GM19452 (cell line): ENCODE results near the gene COQ6.
"Not testable (repeated sequence)": the region's sequence is repeated elsewhere in the genome, so short reads cannot be mapped to it uniquely, and the experiment has no call there.

Source experiments
- ATAC-seq: cut with Tn5 transposase; IDR thresholded peaks from one replicate; pipeline ENCODE4 v1.9.1; 2021; ENCODE audit not compliant: unreplicated experiment

The COQ6 gene

DNA sequence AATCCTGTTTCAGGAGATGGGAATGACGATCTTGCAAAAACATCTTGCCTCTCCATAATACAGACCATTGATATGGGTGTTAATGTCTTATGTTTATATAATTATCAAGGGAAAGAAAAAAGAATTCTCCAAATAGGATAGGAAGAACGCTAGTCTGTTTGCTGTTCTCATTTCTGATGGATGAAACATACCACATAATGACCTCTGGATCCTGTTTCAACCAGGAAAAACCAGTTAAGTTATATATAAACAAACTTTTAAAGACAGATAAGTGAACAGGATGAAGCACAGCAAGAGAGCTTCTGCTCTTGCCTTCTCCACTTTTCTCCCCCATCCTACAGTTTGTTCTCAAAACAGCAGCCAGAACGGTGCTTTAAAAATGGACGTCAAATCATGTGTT lies 27.8 kb downstream of the COQ6 start:
- no peak for ATAC-seq

DNA sequence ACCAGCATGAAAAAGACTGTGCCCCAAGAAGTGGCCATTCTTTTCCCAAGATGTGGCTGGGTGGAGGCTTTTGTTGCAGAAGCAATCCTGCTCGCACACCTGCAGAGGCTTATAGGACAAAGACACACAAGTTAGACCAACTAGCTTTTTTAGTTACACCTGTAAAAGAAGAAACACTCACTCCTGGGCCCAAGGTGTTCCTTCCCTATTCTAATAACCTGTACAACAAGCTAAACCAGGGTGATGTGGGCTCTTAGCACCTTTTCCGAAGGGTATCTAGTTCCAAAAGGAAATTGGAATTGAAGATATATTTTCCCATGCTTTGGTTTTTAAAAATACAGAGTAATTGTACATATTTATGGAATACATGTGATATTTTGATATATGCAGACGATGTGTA lies 38.0 kb downstream of the COQ6 start:
- ATAC-seq = no peak

DNA sequence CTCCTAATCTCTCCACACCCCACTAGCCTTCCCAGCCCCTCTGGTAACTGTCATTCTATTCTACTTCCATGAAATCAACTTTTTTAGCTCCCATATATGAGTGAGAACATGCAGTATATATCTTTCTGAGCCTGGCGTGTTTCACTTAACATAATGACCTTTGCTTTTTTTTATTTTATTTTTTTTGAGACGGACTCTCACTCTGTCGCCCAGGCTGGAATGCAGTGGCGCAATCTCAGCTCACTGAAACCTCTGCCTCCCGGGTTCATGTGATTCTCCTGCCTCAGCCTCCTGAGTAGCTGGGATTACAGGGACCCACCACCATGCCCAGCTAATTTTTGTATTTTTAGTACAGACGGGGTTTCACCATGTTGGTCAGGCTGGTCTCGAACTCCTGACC lies 38.6 kb downstream of the COQ6 start:
- not testable (repeated sequence) for ATAC-seq

DNA sequence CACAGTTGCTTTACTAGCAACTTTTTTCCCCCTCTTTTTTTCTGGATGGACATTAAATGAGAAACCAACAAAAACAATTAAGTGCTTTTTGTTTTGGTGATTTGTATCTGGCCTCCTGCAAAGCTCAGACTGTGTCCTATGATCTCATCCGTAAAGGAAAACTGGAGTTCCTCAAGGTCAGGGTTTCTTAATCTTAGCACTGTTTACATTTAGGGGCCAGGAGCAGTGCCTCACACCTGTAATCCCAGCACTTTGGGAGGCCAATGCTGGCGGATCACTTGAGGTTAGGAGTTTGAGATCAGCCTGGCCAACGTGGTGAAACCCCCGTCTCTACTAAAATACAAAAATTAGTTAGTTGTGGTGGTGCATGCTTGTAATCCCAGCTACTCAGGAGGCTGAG lies 41.0 kb downstream of the COQ6 start:
- no peak for ATAC-seq

DNA sequence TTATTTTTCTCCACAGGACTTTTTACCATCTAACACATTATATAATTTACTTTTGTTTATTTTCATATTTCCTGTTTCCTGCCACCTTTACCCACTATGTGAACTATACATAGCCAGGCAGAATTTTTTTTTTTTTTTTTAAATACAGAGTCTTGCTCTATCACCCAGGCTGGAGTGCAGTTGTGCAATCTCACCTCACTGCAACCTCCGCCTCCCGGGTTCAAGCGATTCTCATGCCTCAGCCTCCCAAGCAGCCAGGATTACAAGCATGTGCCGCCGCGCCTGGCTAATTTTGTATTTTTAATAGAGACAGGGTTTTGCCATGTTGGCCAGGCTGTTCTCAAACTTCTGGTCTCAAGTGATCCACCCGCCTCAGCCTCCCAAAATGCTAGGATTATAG lies 44.8 kb downstream of the COQ6 start:
- not testable (repeated sequence) for ATAC-seq

DNA sequence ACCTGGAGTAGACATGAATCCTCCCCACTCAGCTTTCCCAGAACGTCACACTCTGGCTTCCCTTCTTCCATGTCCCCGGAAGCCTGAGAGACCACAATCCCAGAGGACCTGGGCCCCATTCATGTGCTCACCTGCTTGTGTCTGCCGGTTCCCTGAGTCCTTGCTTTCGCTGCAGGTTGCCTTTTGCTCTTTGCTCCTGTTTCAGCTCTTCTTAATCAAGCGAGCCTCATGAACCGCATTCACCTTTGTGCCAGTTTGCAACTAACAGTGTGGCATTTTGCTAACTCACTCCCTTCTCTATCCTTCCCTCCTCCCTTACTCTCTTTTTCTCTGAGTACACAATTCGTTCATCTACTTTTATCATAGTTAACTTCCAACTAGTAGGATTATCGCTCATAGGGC lies 45.9 kb downstream of the COQ6 start:
- no peak for ATAC-seq

DNA sequence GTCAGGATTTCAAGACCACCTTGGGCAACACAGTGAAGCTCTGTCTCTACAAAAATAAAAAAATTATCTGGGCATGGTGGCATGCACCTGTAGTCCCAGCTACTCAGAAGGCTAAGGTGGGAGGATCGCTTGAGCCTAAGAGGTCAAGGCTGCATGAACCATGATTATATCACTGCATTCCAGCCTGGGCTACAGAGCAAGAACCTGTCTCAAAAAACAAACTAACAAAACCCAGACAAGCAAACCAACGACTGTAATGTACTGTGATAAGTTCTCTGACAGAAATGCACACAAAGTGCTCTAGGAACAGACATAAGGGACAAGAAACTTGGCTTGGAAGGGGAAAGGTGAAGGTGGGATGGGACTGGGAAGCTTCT lies 46.6 kb downstream of the COQ6 start:
- no peak for ATAC-seq

DNA sequence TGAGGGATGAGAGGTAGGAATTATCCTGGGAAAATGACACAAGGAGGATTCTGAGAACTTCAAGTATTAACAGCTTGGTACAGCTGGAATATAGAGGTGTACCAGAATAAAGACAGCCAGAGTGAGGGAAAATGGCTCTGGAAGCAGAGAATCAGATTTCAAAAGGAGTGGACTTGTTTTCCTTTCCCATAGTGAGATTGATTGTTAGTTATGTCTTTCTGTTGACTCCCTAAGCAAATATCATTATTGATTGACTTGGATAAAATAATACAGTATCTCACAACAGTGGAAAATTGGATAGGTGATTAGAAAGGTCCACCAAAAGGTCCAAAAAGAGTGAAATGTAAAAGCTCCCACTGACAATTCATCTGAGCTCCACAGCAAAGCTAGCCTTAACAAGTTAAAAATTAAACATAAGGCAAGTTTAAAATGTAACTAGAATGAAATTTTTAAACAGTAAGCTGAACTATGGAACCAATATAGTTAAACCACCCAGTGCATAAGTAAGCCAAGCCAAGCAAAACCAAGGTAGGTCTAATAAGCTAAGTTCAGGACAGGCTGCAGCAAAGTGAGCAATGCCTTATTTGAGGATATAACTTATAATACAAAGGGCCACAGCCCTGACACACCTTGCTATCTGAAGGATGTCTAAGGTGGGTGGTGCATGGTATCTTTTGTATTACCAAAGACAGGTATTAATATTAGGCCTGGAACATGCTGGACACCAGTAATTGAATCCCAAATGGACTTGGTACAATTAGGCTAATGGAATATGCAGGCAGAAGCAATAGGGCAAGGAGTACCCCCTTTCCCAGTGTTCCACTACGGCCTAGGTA lies 47.2 kb downstream of the COQ6 start:
- ATAC-seq = no peak

DNA sequence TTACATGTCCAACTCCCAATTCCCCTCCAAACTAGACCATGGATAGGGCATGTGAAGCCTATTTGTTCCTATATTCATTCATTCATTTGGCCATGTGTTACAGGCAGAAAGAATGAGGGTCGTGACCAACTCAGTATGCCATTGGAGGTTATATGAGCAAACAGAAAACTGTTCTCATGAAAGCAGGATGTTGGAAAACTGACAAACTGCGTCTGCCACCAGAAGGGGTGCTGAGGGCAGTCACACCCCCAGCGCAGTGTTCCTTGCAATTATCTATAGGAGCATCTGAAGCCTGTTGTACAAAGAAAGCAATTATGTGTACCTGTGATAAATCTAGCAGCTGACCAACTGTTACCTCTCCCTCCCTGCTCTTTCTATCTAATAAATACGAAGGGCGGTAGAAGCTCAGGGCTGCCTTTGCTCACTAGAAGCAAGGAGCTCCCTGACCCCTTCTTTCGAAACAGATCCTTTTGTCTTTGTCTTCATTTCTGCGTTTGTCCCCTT lies 47.9 kb downstream of the COQ6 start:
- no peak for ATAC-seq

DNA sequence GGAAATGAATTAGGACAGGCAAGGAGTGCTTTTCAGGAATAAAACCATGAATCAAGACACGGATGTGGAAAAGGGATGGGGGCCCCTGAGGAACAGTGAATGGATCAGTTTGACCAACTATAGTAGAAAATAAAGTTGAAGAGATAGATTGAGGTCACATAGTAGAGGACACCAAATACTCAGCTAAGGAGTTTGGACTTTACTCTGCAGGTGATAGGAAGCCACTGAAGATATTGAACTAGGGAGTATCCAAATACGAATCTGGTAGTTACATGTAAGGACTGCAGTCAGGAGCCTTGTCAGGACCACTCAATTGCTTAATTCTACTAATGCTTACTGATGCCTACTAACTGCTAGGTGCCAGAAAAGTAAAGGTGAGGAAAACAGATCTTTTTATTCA lies 48.6 kb downstream of the COQ6 start:
- no peak for ATAC-seq

DNA sequence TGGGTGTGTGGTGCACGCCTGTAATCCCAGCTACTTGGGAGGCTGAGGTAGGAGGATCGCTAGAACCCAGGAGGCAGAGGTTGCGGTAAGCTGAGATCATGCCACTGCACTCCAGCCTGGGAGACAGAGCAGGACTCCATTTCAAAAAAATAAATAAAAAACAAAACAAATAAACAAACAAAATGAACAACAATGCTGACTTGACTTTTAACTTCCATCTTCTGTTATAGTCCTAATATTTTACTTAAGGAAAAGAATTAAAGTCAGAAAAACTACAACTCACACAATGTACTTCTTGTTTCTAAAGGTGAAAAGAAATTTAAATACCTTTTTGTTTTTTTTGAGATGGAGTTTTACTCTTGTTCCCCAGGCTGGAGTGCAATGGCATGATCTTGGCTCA lies 55.6 kb downstream of the COQ6 start:
- ATAC-seq = not testable (repeated sequence)

DNA sequence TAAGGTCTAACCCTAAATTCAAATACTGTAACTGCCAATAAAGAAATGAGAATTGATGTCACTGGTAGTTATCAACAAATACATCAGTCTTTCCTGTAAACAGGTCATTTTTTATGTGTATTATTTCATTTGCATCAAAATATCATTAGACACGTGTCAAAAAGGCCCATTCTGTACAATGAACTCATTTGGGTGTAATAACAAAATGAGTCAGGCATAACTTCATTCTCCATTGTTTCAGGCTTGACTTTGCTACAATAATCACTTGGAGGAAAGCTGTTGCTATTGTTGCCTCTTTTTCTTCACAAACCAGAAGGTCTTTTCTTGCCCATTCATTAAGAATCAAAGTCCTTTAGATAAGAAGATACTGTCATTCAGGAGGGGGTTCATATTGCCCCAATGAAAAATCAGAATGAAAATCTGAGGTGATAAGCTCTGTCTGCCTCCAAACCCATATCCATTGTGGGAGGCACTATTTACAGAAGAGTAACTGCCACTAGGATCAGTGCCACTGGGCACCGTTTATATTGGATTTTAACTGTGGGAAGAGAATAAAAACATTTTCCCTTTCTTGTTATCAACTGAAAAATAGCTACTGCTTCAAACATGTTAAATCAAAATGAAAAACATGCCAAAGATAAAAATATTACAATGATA lies 58.9 kb downstream of the COQ6 start:
- no peak for ATAC-seq
